ENCODE data around the gene ARSB.

ARSB gene

GRCh38 chr5:78779771-78780616, 205.1 kb downstream of the ARSB start:
- DNase-seq (ENCODE audit: low spot score in 2 of 2) (no peak), ATAC-seq (replicated peaks; ENCODE audit: extremely low read depth, poor library complexity, severe bottlenecking) (no peak)
- no peaks in the 10 kb centered on the region for H3K9me3 Mint-ChIP-seq
- H3K27ac Mint-ChIP-seq (ENCODE audit: low read depth) = no peak overlapping the region
- H3K4me1 Mint-ChIP-seq = peaks cover 12% of the 10 kb centered on the region
- H3K4me3 Mint-ChIP-seq = no peak overlapping the region
- peaks cover 6% of the 10 kb centered on the region for H3K36me3 Mint-ChIP-seq (ENCODE audit: insufficient read depth)
- H3K27me3 Mint-ChIP-seq = no peaks in the 10 kb centered on the region

DNA sequence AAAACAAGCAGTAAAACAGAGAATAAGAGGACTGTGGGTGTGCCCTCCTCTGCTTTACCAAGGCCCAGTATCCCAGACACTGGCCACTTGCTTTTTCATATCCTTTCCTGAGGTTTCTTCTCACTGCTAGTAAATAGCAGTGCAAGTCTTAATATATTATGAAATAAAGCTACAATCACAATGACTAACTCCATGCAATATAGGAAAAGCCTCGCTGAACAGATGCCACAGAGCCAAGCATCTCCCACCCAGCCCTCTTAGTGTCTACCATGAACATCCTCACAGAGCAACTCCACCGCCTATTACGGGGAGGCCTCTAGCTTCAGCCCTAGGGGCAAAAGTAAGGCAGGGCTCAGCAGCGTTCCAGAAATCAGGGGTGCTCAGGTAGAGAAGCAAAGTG, 205.8 kb downstream of the ARSB start:
- DNase-seq (ENCODE audit: low spot score in 2 of 2) (no peak), ATAC-seq (replicated peaks; ENCODE audit: extremely low read depth, poor library complexity, severe bottlenecking) (no peak)
- Mint-ChIP-seq H3K27ac (ENCODE audit: low read depth) (no peak overlapping the region), H3K27me3 (no peaks in the 10 kb centered on the region), H3K9me3 (no peaks in the 10 kb centered on the region), H3K36me3 (ENCODE audit: insufficient read depth) (peaks cover 6% of the 10 kb centered on the region), H3K4me1 (peaks cover 12% of the 10 kb centered on the region), H3K4me3 (no peak overlapping the region)

- no peak for ATAC-seq (replicated peaks; ENCODE audit: extremely low read depth, poor library complexity, severe bottlenecking)
- Mint-ChIP-seq H3K27ac (ENCODE audit: low read depth) (no peak overlapping the region), H3K9me3 (no peaks in the 10 kb centered on the region), H3K36me3 (ENCODE audit: insufficient read depth) (peaks cover 6% of the 10 kb centered on the region), H3K4me3 (no peak overlapping the region), H3K4me1 (peaks cover 6% of the 10 kb centered on the region), H3K27me3 (no peaks in the 10 kb centered on the region)
- DNase-seq (ENCODE audit: low spot score in 2 of 2) = no peak
Measured at GRCh38 chr5:78778538-78778937, 206.6 kb downstream of the ARSB start.

GRCh38 chr5:78777901-78778300, 207.2 kb downstream of the ARSB start:
- DNase-seq (ENCODE audit: low spot score in 2 of 2) = no peak
- Mint-ChIP-seq H3K27ac (ENCODE audit: low read depth) (no peak overlapping the region), H3K9me3 (no peaks in the 10 kb centered on the region), H3K4me1 (no peaks in the 10 kb centered on the region), H3K36me3 (ENCODE audit: insufficient read depth) (peaks cover 6% of the 10 kb centered on the region), H3K4me3 (no peak overlapping the region), H3K27me3 (no peaks in the 10 kb centered on the region)
- ATAC-seq (replicated peaks; ENCODE audit: extremely low read depth, poor library complexity, severe bottlenecking) = no peak

- H3K4me3 Mint-ChIP-seq = no peak overlapping the region
- no peaks in the 10 kb centered on the region for H3K4me1 Mint-ChIP-seq
- DNase-seq (ENCODE audit: low spot score in 2 of 2) (no peak), ATAC-seq (replicated peaks; ENCODE audit: extremely low read depth, poor library complexity, severe bottlenecking) (no peak)
- H3K36me3 Mint-ChIP-seq (ENCODE audit: insufficient read depth) = peaks cover 7% of the 10 kb centered on the region
- no peaks in the 10 kb centered on the region for H3K27me3 Mint-ChIP-seq
- H3K27ac Mint-ChIP-seq (ENCODE audit: low read depth) = no peak overlapping the region
- no peaks in the 10 kb centered on the region for H3K9me3 Mint-ChIP-seq
Measured at GRCh38 chr5:78776637-78777036, 208.5 kb downstream of the ARSB start.

DNA sequence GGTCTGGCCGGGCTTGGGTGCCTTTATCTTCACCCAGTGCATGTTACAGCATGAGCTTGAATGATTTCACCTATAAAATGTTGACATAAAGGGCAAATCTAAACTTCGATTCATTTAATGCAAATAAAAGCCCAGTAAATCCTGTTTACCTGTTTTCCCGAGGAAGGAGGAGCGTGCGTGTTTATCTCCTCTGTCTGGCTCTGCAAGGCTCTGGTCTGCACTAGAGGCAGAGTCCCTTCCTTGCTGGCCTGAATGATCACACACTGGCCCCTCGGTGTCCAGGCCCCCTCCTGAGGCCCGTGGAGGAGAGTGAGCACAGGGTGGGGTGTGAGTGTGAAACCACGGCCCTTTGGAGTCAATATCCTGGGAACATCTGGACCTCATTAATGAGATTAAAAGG, 211.5 kb downstream of the ARSB start:
- Mint-ChIP-seq H3K4me3 (no peak overlapping the region), H3K36me3 (ENCODE audit: insufficient read depth) (peaks cover 1% of the 10 kb centered on the region), H3K4me1 (no peaks in the 10 kb centered on the region), H3K27ac (ENCODE audit: low read depth) (no peak overlapping the region), H3K27me3 (no peaks in the 10 kb centered on the region), H3K9me3 (no peaks in the 10 kb centered on the region)
- no peak for DNase-seq (ENCODE audit: low spot score in 2 of 2)
- no peak for ATAC-seq (replicated peaks; ENCODE audit: extremely low read depth, poor library complexity, severe bottlenecking)

GRCh38 chr5:78771260-78772205, 213.6 kb downstream of the ARSB start:
- no peak for ATAC-seq (replicated peaks; ENCODE audit: extremely low read depth, poor library complexity, severe bottlenecking)
- no peaks in the 10 kb centered on the region for H3K4me1 Mint-ChIP-seq
- H3K27me3 Mint-ChIP-seq = peaks cover 5% of the 10 kb centered on the region
- no peak for DNase-seq (ENCODE audit: low spot score in 2 of 2)
- H3K27ac Mint-ChIP-seq (ENCODE audit: low read depth) = no peak overlapping the region
- no peak overlapping the region for H3K4me3 Mint-ChIP-seq
- H3K36me3 Mint-ChIP-seq (ENCODE audit: insufficient read depth) = peaks cover 1% of the 10 kb centered on the region
- no peaks in the 10 kb centered on the region for H3K9me3 Mint-ChIP-seq

DNA sequence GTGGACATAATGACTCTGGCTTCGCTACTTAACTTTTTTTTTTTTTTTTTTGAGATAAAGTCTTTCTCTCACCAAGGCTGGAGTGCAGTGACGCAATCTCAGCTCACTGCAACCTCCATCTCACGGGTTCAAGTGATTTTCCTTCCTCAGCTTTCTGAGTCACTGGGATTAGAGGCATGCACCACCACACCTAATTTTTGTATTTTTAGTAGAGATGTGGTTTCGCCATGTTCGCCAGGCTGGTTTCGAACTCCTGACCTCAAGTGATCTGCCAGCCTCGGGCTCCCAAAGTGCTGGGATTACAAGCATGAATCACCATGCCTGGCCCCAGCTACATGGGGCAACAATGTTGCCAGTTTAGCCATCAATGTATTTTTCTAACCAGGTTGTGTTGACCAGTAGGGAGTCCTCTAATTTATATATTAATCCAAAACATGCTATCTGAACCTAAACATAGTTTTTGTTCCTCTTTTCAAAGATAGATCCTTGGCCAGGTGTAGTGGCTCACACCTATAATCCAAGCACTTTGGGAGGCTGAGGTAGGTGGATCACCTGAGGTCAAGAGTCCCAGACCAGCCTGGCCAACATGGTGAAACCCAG, 216.2 kb downstream of the ARSB start:
- ATAC-seq (replicated peaks; ENCODE audit: extremely low read depth, poor library complexity, severe bottlenecking) (no peak), DNase-seq (ENCODE audit: low spot score in 2 of 2) (no peak)
- Mint-ChIP-seq H3K27ac (ENCODE audit: low read depth) (no peak overlapping the region), H3K27me3 (peaks cover 22% of the 10 kb centered on the region), H3K9me3 (no peaks in the 10 kb centered on the region), H3K4me1 (no peaks in the 10 kb centered on the region), H3K36me3 (ENCODE audit: insufficient read depth) (peaks cover 2% of the 10 kb centered on the region), H3K4me3 (no peak overlapping the region)

DNA sequence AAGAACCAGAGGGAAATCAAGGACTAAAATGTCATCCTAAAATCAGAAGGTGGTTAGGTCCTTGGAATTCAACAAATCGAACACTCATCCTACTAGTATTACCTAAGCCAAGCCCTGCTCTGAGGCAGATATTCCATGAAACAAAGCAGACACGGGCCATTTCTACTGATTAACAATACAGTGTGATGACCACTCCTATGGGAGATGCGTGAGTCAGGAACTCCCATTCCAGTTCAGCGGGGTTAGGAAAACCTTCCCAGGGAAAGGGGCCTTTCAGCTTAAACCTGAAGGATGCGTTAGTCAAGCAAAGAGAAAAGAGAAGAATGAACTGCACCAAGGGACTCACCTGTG, 218.7 kb downstream of the ARSB start:
- Mint-ChIP-seq H3K27me3 (peaks cover 27% of the 10 kb centered on the region), H3K36me3 (ENCODE audit: insufficient read depth) (peaks cover 2% of the 10 kb centered on the region), H3K4me3 (no peak overlapping the region), H3K27ac (ENCODE audit: low read depth) (no peak overlapping the region), H3K9me3 (no peaks in the 10 kb centered on the region), H3K4me1 (no peaks in the 10 kb centered on the region)
- ATAC-seq (replicated peaks; ENCODE audit: extremely low read depth, poor library complexity, severe bottlenecking) (no peak), DNase-seq (ENCODE audit: low spot score in 2 of 2) (no peak)

GRCh38 chr5:78765756-78766411, 219.2 kb downstream of the ARSB start:
- no peak overlapping the region for H3K4me3 Mint-ChIP-seq
- no peak for ATAC-seq (replicated peaks; ENCODE audit: extremely low read depth, poor library complexity, severe bottlenecking)
- no peaks in the 10 kb centered on the region for H3K4me1 Mint-ChIP-seq
- H3K27me3 Mint-ChIP-seq = peaks cover 27% of the 10 kb centered on the region
- DNase-seq (ENCODE audit: low spot score in 2 of 2) = no peak
- H3K36me3 Mint-ChIP-seq (ENCODE audit: insufficient read depth) = peaks cover 2% of the 10 kb centered on the region
- no peaks in the 10 kb centered on the region for H3K9me3 Mint-ChIP-seq
- H3K27ac Mint-ChIP-seq (ENCODE audit: low read depth) = no peak overlapping the region

DNA sequence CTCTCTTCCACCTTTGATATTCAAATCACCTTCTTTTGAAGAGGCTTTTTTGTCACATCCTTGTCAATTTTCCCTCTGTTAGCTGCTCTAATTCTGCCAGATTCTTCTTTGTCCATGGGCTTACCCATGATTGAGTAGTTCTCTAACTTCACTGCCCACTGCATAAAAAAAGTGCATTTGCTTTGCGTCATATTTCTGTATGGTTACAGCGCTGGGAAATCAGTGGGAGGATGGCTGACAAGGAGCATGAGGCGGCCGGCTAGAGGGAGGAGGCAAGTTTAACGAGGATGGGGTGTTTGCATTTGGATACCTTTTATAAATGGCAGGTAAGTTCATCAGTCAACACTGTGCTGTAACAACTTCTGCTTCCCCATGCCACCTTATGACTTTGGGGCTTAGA, 220.0 kb downstream of the ARSB start:
- no peak for ATAC-seq (replicated peaks; ENCODE audit: extremely low read depth, poor library complexity, severe bottlenecking)
- no peaks in the 10 kb centered on the region for H3K4me1 Mint-ChIP-seq
- peaks cover 2% of the 10 kb centered on the region for H3K36me3 Mint-ChIP-seq (ENCODE audit: insufficient read depth)
- no peaks in the 10 kb centered on the region for H3K9me3 Mint-ChIP-seq
- no peak for DNase-seq (ENCODE audit: low spot score in 2 of 2)
- peaks cover 27% of the 10 kb centered on the region for H3K27me3 Mint-ChIP-seq
- H3K27ac Mint-ChIP-seq (ENCODE audit: low read depth) = no peak overlapping the region
- no peak overlapping the region for H3K4me3 Mint-ChIP-seq

GRCh38 chr5:78763659-78764189, 221.4 kb downstream of the ARSB start:
- no peak for DNase-seq (ENCODE audit: low spot score in 2 of 2)
- H3K27ac Mint-ChIP-seq (ENCODE audit: low read depth) = no peak overlapping the region
- ATAC-seq (replicated peaks; ENCODE audit: extremely low read depth, poor library complexity, severe bottlenecking) = no peak
- peaks cover 27% of the 10 kb centered on the region for H3K27me3 Mint-ChIP-seq
- H3K36me3 Mint-ChIP-seq (ENCODE audit: insufficient read depth) = peaks cover 2% of the 10 kb centered on the region
- H3K4me1 Mint-ChIP-seq = no peaks in the 10 kb centered on the region
- no peak overlapping the region for H3K4me3 Mint-ChIP-seq
- no peaks in the 10 kb centered on the region for H3K9me3 Mint-ChIP-seq

Measured in central memory CD8-positive, alpha-beta T cell (primary cell).